Liver (tissue), 9 donors: ENCODE results near the gene METTL8. TPM values are rescaled to one million over a fixed set of nuclear protein-coding genes. Genes with fewer than 3 reads are reported as not detected.

ENCODE experiments used
- DNase-seq: peaks from one replicate; pipeline ENCODE4 v3.0.0-alpha.2; 2017; ENCODE audit warnings: low spot score
- H3K27ac ChIP-seq, 2 donors: one replicate each; pipeline ENCODE4 v1.7.0; 2013; ENCODE audit warnings: inconsistent platforms in 2 of 2, low read length in 2 of 2, control low read depth in 1 of 2, low read depth in 1 of 2, mild to moderate bottlenecking in 1 of 2
- H3K27me3 ChIP-seq, 4 donors: one replicate each; pipeline versions ENCODE4 v1.6.1 to v1.7.0; 2013; ENCODE audit warnings: low read length in 3 of 4, inconsistent platforms in 1 of 4, mild to moderate bottlenecking in 1 of 4, moderate library complexity in 1 of 4; ENCODE audit not compliant: control insufficient read depth in 4 of 4, insufficient read depth in 4 of 4
- H3K36me3 ChIP-seq, 4 donors: one replicate each; pipeline versions ENCODE4 v1.6.1 to v1.7.0; 2013; ENCODE audit warnings: low read length in 3 of 4, mild to moderate bottlenecking in 3 of 4, low read depth in 1 of 4, moderate library complexity in 1 of 4; ENCODE audit not compliant: control insufficient read depth in 4 of 4, insufficient read depth in 3 of 4
- H3K4me1 ChIP-seq, 4 donors: one replicate each; pipeline versions ENCODE4 v1.6.1 to v1.7.0; 2013; ENCODE audit warnings: low read length in 3 of 4, mild to moderate bottlenecking in 3 of 4, moderate library complexity in 1 of 4; ENCODE audit not compliant: control insufficient read depth in 4 of 4, insufficient read depth in 4 of 4
- H3K4me3 ChIP-seq, 3 donors: one replicate each; pipeline versions ENCODE4 v1.6.1 to v1.7.0; 2013; ENCODE audit warnings: low read length in 3 of 3, control low read depth in 1 of 3, low read depth in 1 of 3, mild to moderate bottlenecking in 1 of 3
- H3K9ac ChIP-seq, 2 donors: one replicate each; pipeline ENCODE4 v1.7.0; 2013; ENCODE audit warnings: low read length in 2 of 2, mild to moderate bottlenecking in 2 of 2, moderate library complexity in 2 of 2, control low read depth in 1 of 2, low read depth in 1 of 2
- H3K9me3 ChIP-seq, 4 donors: one replicate each; pipeline versions ENCODE4 v1.6.1 to v1.7.0; 2013; ENCODE audit warnings: low read length in 3 of 4; ENCODE audit not compliant: control insufficient read depth in 4 of 4
- EGR1 ChIP-seq, 2 donors: IDR thresholded peaks; 2 replicates each; pipeline ENCODE4 v1.6.1; 2016 to 2018; ENCODE audit warnings: antibody characterized with exemption in 2 of 2, low read depth in 2 of 2
- FOXA1 ChIP-seq: IDR thresholded peaks from 2 replicates; pipeline ENCODE4 v1.6.1; 2016; ENCODE audit warnings: antibody characterized with exemption
- FOXA2 ChIP-seq: IDR thresholded peaks from 2 replicates; pipeline ENCODE4 v1.6.1; 2016; ENCODE audit warnings: antibody characterized with exemption
- HNF4A ChIP-seq, 2 donors: conservative IDR thresholded peaks; 2 replicates each; pipeline ENCODE4 v1.6.1; 2016; ENCODE audit warnings: antibody characterized with exemption in 2 of 2, mild to moderate bottlenecking in 2 of 2
- HNF4G ChIP-seq: IDR thresholded peaks from 2 replicates; pipeline ENCODE4 v1.6.1; 2016; ENCODE audit warnings: antibody characterized with exemption
- NR2F2 ChIP-seq: IDR thresholded peaks from 2 replicates; pipeline ENCODE4 v1.6.1; 2016; ENCODE audit warnings: antibody characterized with exemption
- RAD21 ChIP-seq, 2 donors: IDR thresholded peaks; 2 replicates each; pipeline ENCODE4 v1.6.1; 2016; ENCODE audit warnings: antibody characterized with exemption in 2 of 2, mild to moderate bottlenecking in 2 of 2
- RXRA ChIP-seq, 2 donors: IDR thresholded peaks; 2 replicates each; pipeline ENCODE4 v1.6.1; 2017 to 2018; ENCODE audit warnings: antibody characterized with exemption in 2 of 2, mild to moderate bottlenecking in 1 of 2
- SP1 ChIP-seq: IDR thresholded peaks from 2 replicates; pipeline ENCODE4 v1.6.1; 2018; ENCODE audit warnings: antibody characterized with exemption, mild to moderate bottlenecking
- YY1 ChIP-seq: IDR thresholded peaks from 2 replicates; pipeline ENCODE4 v1.6.1; 2016; ENCODE audit warnings: antibody characterized with exemption, mild to moderate bottlenecking
- WGBS: extraction: QIAGEN DNeasy Blood & Tissue Kit; methylation state at CpG from one replicate; pipeline ENCODE4 v1.1.7; 2013; 5-methylcytosine and 5-hydroxymethylcytosine counted together
- polyA plus RNA-seq, 2 donors: library from polyadenylated mRNA; stranded (reverse) in 1 of 2; unstranded in 1 of 2; fragments of 200-250 nt in 1 of 2; fragments of >200 nt in 1 of 2; fragmentation: Nextera tagmentation in 1 of 2; extraction: Ambion mirVana in 1 of 2; gene quantifications; one replicate each; pipeline versions ENCODE4 v1.2.1 to v1.2.3, GENCODE V29; 2013 to 2015
- total RNA-seq, 2 donors: library from RNA; depleted of rRNA; stranded (reverse); fragments of >200 nt; gene quantifications; one replicate each; pipeline ENCODE4 v1.2.3, GENCODE V29; 2014
- TF ChIP-seq, protein P1 (sequence below): IDR thresholded peaks from 2 replicates; pipeline ENCODE4 v1.6.1; 2016; ENCODE audit warnings: antibody characterized with exemption
- TF ChIP-seq, protein P2 (sequence below): IDR thresholded peaks from 2 replicates; pipeline ENCODE4 v1.6.1; 2016; ENCODE audit warnings: antibody characterized with exemption
- TF ChIP-seq, protein P3 (sequence below): IDR thresholded peaks from 2 replicates; pipeline ENCODE4 v1.6.1; 2016; ENCODE audit warnings: antibody characterized with exemption, mild to moderate bottlenecking
- TF ChIP-seq, protein P4 (sequence below): fragments of 150-350 bp; IDR thresholded peaks from 2 replicates; pipeline ENCODE4 v1.5.1; 2017; ENCODE audit warnings: improper control_type of control experiment, low read depth, low read length; ENCODE audit not compliant: missing input control
- donor health status: healthy.
- donor health status: healthy.
- donor health status: healthy.
- donor health status: healthy.
- donor health status: healthy.

METTL8 gene
- total and polyA plus RNA-seq, 4 donors: 3.6 to 8.1 (median 5.9) TPM

DNA sequence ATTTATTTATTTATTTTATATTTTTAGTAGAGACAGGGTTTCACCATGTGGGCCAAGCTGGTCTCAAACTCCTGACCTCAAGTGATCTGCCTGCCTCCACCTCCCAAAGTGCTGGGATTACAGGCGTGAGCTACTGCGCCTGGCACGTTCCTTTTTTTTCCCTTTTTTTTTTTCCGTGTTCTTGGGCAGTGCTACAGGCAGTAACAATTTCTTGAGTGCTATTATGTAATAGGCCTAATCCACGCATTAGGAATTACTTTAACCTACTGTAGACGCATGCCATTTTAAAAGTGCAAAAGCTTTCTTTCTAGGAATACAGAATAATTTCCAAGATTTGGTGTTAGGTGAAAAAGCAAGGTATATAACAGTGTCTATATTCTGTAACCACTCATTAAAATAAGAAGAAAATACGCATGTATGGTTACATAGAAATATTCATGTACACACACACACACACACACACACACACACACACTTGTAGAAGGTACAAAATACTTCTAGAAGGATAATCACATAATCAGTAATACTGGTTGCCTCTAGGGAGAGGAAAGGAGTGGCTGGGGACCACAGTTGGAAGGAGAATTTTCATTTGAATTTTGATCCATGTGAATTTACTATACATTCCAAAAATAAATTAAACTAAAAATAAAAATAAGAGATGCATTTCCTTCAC lies 92.3 kb downstream of the METTL8 start (continued):
- no peak for TF ChIP-seq HNF4A (conservative IDR thresholded peaks at IDR 0.05)

DNA sequence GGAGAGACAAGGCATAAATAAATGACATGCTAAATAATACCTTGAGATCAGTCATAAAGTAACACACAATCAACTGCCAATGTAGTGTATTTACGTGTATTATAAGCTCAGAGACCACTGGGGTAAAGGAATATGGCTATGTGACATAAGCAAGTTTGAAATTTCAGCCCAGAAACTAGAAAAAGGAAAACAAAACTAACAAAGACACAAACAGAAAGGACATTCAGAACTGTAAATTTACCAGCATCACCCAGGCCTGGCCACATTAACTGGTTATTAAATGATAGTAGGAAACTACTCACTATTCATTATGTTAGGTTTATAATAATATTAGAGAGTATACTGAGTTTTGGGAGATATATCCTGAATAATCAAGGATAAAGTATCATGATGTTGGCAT lies 98.8 kb downstream of the METTL8 start:
- TF ChIP-seq, protein P1, sequence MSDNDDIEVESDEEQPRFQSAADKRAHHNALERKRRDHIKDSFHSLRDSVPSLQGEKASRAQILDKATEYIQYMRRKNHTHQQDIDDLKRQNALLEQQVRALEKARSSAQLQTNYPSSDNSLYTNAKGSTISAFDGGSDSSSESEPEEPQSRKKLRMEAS: no peak
- TF ChIP-seq, protein P2, sequence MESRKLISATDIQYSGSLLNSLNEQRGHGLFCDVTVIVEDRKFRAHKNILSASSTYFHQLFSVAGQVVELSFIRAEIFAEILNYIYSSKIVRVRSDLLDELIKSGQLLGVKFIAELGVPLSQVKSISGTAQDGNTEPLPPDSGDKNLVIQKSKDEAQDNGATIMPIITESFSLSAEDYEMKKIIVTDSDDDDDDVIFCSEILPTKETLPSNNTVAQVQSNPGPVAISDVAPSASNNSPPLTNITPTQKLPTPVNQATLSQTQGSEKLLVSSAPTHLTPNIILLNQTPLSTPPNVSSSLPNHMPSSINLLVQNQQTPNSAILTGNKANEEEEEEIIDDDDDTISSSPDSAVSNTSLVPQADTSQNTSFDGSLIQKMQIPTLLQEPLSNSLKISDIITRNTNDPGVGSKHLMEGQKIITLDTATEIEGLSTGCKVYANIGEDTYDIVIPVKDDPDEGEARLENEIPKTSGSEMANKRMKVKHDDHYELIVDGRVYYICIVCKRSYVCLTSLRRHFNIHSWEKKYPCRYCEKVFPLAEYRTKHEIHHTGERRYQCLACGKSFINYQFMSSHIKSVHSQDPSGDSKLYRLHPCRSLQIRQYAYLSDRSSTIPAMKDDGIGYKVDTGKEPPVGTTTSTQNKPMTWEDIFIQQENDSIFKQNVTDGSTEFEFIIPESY: no peak
- TF ChIP-seq, protein P3, sequence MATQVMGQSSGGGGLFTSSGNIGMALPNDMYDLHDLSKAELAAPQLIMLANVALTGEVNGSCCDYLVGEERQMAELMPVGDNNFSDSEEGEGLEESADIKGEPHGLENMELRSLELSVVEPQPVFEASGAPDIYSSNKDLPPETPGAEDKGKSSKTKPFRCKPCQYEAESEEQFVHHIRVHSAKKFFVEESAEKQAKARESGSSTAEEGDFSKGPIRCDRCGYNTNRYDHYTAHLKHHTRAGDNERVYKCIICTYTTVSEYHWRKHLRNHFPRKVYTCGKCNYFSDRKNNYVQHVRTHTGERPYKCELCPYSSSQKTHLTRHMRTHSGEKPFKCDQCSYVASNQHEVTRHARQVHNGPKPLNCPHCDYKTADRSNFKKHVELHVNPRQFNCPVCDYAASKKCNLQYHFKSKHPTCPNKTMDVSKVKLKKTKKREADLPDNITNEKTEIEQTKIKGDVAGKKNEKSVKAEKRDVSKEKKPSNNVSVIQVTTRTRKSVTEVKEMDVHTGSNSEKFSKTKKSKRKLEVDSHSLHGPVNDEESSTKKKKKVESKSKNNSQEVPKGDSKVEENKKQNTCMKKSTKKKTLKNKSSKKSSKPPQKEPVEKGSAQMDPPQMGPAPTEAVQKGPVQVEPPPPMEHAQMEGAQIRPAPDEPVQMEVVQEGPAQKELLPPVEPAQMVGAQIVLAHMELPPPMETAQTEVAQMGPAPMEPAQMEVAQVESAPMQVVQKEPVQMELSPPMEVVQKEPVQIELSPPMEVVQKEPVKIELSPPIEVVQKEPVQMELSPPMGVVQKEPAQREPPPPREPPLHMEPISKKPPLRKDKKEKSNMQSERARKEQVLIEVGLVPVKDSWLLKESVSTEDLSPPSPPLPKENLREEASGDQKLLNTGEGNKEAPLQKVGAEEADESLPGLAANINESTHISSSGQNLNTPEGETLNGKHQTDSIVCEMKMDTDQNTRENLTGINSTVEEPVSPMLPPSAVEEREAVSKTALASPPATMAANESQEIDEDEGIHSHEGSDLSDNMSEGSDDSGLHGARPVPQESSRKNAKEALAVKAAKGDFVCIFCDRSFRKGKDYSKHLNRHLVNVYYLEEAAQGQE: no peak
- TF ChIP-seq NR2F2 (no peak), SP1 (no peak), FOXA1 (no peak), EGR1 (IDR thresholded peaks at IDR 0.05; ENCODE audit: low read depth in 2 of 2) (no peak), RAD21 (IDR thresholded peaks at IDR 0.05) (no peak), YY1 (no peak), HNF4G (no peak)
- TF ChIP-seq, protein P4, sequence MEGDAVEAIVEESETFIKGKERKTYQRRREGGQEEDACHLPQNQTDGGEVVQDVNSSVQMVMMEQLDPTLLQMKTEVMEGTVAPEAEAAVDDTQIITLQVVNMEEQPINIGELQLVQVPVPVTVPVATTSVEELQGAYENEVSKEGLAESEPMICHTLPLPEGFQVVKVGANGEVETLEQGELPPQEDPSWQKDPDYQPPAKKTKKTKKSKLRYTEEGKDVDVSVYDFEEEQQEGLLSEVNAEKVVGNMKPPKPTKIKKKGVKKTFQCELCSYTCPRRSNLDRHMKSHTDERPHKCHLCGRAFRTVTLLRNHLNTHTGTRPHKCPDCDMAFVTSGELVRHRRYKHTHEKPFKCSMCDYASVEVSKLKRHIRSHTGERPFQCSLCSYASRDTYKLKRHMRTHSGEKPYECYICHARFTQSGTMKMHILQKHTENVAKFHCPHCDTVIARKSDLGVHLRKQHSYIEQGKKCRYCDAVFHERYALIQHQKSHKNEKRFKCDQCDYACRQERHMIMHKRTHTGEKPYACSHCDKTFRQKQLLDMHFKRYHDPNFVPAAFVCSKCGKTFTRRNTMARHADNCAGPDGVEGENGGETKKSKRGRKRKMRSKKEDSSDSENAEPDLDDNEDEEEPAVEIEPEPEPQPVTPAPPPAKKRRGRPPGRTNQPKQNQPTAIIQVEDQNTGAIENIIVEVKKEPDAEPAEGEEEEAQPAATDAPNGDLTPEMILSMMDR: no peak
- Histone ChIP-seq H3K4me3 (no peak overlapping the region), H3K27me3 (no peaks in the 10 kb centered on the region), H3K9me3 (no peaks in the 10 kb centered on the region), H3K4me1 (no peaks in the 10 kb centered on the region), H3K27ac (no peak overlapping the region), H3K36me3 (no peaks in the 10 kb centered on the region), H3K9ac (no peak overlapping the region)
- no peak for DNase-seq
- WGBS: 99% methylated on average over 1 of the region's 1 CpG

DNA sequence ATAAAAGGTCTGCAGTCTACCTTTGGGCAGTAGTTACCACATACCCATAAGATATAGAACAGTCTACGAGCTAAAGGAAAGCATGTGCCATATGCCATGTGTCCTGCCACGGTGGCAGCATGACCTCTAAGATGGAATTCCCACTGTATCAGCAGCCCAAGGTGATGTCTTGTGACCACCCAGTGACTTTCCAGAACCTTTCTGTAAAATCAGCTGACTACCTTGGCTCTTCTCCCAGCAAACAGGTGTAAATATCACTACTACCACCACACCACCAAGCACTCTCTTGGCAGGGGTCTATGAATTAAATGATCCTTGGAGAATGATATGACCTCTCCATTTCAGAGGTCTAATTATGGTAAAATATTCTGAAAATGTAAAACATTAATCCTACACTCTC lies 99.6 kb downstream of the METTL8 start:
- H3K9ac ChIP-seq: no peak overlapping the region
- no peaks in the 10 kb centered on the region for H3K4me1 ChIP-seq
- WGBS: 94% methylated on average over 2 of the region's 2 CpGs
- no peak overlapping the region for H3K4me3 ChIP-seq
- no peak overlapping the region for H3K27ac ChIP-seq
- no peaks in the 10 kb centered on the region for H3K36me3 ChIP-seq
- no peaks in the 10 kb centered on the region for H3K9me3 ChIP-seq
- no peaks in the 10 kb centered on the region for H3K27me3 ChIP-seq
- DNase-seq: no peak
- no peak for TF ChIP-seq YY1
- TF ChIP-seq, protein P4: no peak
- TF ChIP-seq, protein P2: no peak
- TF ChIP-seq FOXA1: no peak
- no peak for TF ChIP-seq RAD21 (IDR thresholded peaks at IDR 0.05)
- no peak for TF ChIP-seq FOXA2
- TF ChIP-seq RXRA (IDR thresholded peaks at IDR 0.05): no peak
- TF ChIP-seq HNF4G: no peak
